ENCODE data around the gene CTRB1. TPM values are rescaled to one million over a fixed set of nuclear protein-coding genes. Genes with fewer than 3 reads are reported as not detected.

The CTRB1 gene
- total RNA-seq, 4 donors from 2014 or later: not detected

DNA sequence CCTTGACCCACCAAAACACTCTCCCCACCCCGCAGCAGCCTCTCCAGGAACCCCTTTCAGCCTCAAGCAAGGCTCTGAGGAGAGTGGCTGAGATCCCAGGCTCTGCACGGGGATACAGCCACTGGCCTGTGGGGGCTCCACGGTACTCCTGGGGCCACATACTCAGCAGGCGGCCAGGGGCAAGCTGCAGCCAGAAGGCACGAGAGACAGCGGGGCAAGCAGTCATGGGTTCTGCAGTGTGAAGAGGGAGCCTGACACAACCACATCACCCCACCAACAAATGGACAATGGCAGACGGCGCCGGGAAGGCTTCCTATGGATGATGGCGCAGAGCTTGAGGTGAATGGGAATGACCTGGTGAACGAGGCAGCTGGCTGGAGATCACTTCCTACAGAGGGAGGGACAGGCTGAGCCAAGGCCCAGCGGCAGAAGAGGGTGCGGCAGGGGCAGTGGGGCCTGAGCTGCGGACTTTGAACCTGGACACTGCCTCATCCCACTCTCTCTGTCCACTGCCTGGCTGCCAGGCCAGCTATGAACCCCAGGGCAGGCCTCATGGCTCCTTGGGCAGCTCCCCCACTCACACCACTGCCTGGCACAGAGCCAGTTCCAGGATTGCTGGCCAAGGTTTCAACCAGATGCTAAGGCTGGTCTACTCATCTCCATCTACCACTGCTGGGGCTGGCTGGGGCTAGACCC lies 43.5 kb downstream of the CTRB1 start:
- Histone ChIP-seq H3K27ac (peak overlapping the region in 3 of 4 donors; percentile 51 to 92 (median 89)), H3K36me3 (no peaks in the 10 kb centered on the region), H3K4me3 (peak overlapping the region in 1 of 4 donors; percentile 31), H3K4me1 (peaks cover 4 to 73% (median 9%) of the 10 kb centered on the region in 4 donors), H3K27me3 (no peaks in the 10 kb centered on the region), H3K9me3 (no peaks in the 10 kb centered on the region)
- peak; percentile 33 to 38 for TF ChIP-seq POLR2A (IDR thresholded peaks at IDR 0.05)
- TF ChIP-seq, protein P1, sequence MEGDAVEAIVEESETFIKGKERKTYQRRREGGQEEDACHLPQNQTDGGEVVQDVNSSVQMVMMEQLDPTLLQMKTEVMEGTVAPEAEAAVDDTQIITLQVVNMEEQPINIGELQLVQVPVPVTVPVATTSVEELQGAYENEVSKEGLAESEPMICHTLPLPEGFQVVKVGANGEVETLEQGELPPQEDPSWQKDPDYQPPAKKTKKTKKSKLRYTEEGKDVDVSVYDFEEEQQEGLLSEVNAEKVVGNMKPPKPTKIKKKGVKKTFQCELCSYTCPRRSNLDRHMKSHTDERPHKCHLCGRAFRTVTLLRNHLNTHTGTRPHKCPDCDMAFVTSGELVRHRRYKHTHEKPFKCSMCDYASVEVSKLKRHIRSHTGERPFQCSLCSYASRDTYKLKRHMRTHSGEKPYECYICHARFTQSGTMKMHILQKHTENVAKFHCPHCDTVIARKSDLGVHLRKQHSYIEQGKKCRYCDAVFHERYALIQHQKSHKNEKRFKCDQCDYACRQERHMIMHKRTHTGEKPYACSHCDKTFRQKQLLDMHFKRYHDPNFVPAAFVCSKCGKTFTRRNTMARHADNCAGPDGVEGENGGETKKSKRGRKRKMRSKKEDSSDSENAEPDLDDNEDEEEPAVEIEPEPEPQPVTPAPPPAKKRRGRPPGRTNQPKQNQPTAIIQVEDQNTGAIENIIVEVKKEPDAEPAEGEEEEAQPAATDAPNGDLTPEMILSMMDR (IDR thresholded peaks at IDR 0.05): peak in 3 of 6 experiments; percentile 20 to 35 (median 23)
- DNase-seq: peak in 2 of 3 donors; percentile 85 to 89

DNA sequence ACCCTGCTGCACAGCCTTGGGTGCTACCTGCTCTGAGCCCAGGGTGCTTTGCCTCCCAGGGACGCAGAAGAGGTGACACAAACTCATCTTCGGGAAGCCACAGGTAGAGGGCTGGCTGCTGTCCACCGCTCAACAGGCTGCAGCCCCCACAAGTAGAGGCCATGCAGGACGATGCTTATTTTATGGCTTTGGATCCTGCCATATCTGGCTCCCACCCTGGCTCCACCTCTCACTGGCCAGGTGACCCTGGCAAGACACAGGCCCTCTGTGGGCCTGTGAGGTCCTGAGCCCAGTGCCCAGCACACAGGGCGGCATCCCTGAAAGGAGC lies 44.0 kb downstream of the CTRB1 start:
- peak overlapping the region in 1 of 4 donors; percentile 1 for H3K4me3 ChIP-seq
- peak overlapping the region in 3 of 4 donors; percentile 51 to 92 (median 89) for H3K27ac ChIP-seq
- H3K4me1 ChIP-seq: peaks cover 4 to 73% (median 9%) of the 10 kb centered on the region in 4 donors
- no peaks in the 10 kb centered on the region for H3K9me3 ChIP-seq
- H3K27me3 ChIP-seq: no peaks in the 10 kb centered on the region
- H3K36me3 ChIP-seq: no peaks in the 10 kb centered on the region
- TF ChIP-seq, protein P1 (IDR thresholded peaks at IDR 0.05): no peak
- TF ChIP-seq POLR2A (IDR thresholded peaks at IDR 0.05): no peak
- no peak for DNase-seq

GRCh38 chr16:75263291-75263962 lies 44.6 kb downstream of the CTRB1 start:
- H3K9me3 ChIP-seq: no peaks in the 10 kb centered on the region
- H3K27me3 ChIP-seq: no peaks in the 10 kb centered on the region
- no peak for DNase-seq
- peak overlapping the region in 2 of 4 donors; percentile 89 to 92 for H3K27ac ChIP-seq
- H3K36me3 ChIP-seq: no peaks in the 10 kb centered on the region
- H3K4me3 ChIP-seq: peak overlapping the region in 2 of 4 donors; percentile 83 to 93
- H3K4me1 ChIP-seq: peaks cover 4 to 73% (median 9%) of the 10 kb centered on the region in 4 donors
- TF ChIP-seq, protein P1 (IDR thresholded peaks at IDR 0.05): no peak
- TF ChIP-seq POLR2A (IDR thresholded peaks at IDR 0.05): no peak

GRCh38 chr16:75263963-75264445 lies 45.2 kb downstream of the CTRB1 start:
- peak overlapping the region; percentile 68 to 92 (median 89) for H3K27ac ChIP-seq
- peaks cover 4 to 67% (median 9%) of the 10 kb centered on the region in 4 donors for H3K4me1 ChIP-seq
- H3K27me3 ChIP-seq: no peaks in the 10 kb centered on the region
- H3K9me3 ChIP-seq: no peaks in the 10 kb centered on the region
- peak overlapping the region in 2 of 4 donors; percentile 83 to 93 for H3K4me3 ChIP-seq
- peak in 2 of 3 donors; percentile 61 to 76 for DNase-seq
- no peaks in the 10 kb centered on the region for H3K36me3 ChIP-seq
- TF ChIP-seq, protein P1 (IDR thresholded peaks at IDR 0.05): no peak
- TF ChIP-seq POLR2A (IDR thresholded peaks at IDR 0.05): peak in 1 of 2 donors; percentile 54

DNA sequence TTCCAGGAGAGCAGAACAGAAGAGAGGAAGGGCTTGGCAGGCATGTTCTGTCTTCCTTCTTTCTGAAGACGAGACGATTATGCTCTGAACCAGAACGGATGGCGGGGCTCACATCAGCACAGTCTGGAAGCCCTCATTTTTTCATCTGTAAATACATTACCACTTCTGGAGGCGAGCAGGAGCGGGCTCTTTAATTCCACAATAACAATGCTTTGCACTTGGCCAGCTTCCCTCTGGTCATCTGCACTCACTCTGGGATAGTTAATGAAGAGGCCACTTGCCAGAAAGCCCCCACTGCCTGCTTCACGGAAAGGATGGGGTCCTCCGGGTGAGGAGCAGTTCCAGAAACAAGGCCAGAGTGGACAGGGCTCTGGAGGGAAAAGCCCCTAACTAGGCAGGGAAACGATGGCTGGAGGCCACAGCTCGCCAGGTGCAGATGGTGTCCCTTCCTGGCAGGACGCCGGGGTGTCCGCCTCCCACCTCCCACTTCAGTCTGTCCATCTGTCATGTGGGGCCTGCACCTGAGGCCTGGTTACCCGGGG lies 45.7 kb downstream of the CTRB1 start:
- H3K36me3 ChIP-seq: no peaks in the 10 kb centered on the region
- peak overlapping the region; percentile 68 to 92 (median 89) for H3K27ac ChIP-seq
- H3K27me3 ChIP-seq: no peaks in the 10 kb centered on the region
- peaks cover 4 to 64% (median 9%) of the 10 kb centered on the region in 4 donors for H3K4me1 ChIP-seq
- no peak for DNase-seq
- TF ChIP-seq, protein P1 (IDR thresholded peaks at IDR 0.05): no peak
- TF ChIP-seq POLR2A (IDR thresholded peaks at IDR 0.05): no peak
- H3K4me3 ChIP-seq: peak overlapping the region; percentile 62 to 93 (median 75)
- H3K9me3 ChIP-seq: no peaks in the 10 kb centered on the region

Measured in Peyer's patch (tissue), 4 donors.